ENCODE results near the gene SLC25A33.

SLC25A33 gene

GRCh38 chr1:9628541-9629444 is 89.5 kb downstream of the SLC25A33 start:
- DNase-seq, result peak; percentile 45 to 56

- DNase-seq, result peak; percentile 60 to 69
These were observed 90.4 kb downstream of the SLC25A33 start for GRCh38 chr1:9629445-9630201.

DNA sequence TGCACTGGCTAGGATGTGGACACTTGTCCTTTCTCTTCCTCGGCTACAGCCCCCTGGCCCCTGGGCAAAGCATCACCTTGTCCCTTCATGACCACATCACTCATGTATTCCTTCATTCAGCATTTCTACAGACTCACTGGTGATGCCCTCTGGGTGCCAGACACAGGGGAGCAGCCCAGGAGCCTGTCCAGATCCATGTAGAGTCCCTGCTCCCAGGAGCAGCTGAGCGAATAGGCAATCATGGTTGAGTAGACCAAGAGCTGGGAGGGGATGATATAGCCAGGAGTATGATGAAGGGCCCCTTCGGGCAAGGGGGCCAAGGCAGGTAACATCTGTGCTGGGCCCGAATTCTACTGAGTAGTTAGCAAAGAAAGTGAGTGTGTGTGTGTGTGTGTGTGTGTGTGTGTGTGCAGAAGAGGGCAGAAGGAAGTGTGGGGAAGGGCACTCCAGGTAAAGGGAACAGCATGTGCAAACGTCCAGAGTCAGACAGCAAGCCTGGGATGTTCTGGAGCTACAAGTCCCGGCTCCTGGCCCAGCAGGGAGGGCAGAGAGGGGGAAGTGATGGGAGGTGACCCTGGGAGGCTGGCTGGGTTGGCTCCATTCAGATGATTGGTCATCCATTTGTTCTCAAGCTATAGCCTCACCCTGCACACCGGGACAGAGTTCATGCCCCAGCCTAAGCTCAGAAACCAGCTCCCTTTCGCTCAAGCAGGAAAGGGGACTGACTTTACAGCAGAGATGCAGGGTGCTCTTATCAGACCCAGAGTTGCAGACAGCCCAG is 91.3 kb downstream of the SLC25A33 start:
- DNase-seq, result no peak

GRCh38 chr1:9631613-9632012 is 92.3 kb downstream of the SLC25A33 start:
- DNase-seq, result no peak

GRCh38 chr1:9633493-9633892 is 94.2 kb downstream of the SLC25A33 start:
- no peak for DNase-seq

DNA sequence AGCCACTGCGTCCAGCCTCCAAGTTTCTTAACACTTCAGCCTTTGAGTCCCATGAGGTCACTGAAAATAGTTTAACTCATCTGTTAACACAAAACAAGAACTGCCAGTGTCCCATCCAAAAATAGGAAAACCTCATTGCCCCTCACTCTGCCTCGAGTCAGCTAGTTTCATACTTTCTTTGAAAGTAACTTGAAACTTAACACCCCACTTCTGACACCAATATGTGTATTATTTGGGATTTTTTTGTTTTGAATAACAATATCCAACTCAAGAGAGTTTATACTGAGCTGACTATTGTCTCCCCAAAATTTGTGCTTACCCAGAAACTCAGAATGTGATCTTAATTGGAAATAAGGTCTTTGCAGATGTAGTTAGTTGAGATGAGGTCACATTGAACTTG is 95.3 kb downstream of the SLC25A33 start:
- DNase-seq, result no peak
